Stimulated activated CD4-positive, alpha-beta T cell treated with anti-CD3 and anti-CD28 coated beads, Interleukin-1b, Interleukin-23, amount 100 ng/mL, for 24 hours (primary cell): ENCODE results near the gene PELI2.

Experiments
- DNase-seq, 4 experiments: peaks; one replicate each; pipeline ENCODE4 v3.0.0-alpha.2; 2020; ENCODE audit warnings: low read depth in 4 of 4, low spot score in 1 of 4

PELI2 gene

DNA sequence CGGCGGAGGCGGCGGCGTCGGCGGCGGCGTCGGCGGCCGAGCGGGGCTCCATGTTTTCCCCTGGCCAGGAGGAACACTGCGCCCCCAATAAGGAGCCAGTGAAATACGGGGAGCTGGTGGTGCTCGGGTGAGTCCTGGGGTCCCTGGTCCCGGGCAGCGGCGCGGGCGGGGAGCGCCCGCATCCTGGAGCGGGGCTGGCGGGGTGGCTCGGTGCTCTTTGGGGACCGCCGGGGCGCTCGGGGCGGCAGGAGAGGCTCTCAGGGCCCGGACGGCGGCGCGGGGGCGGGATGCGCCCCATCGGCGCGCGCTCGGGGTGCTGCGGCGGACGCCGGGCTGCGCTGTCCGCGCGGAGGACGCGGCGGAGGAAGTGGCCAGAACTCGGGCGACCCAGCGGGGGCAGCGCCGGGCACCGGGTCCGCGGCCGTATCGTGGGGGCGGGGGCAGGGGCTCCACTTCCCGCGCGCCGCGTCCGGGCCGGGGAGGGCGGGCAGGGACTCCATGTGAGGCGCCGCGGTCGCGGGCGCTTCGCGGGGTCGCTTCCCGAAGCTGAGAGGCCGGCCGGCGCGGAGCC, 485 bp downstream of the PELI2 start:
- peak in 1 of 4 experiments; percentile 19 for DNase-seq

GRCh38 chr14:56119201-56119981, 1.2 kb downstream of the PELI2 start:
- DNase-seq: peak in 2 of 4 experiments; percentile 9 to 12

DNA sequence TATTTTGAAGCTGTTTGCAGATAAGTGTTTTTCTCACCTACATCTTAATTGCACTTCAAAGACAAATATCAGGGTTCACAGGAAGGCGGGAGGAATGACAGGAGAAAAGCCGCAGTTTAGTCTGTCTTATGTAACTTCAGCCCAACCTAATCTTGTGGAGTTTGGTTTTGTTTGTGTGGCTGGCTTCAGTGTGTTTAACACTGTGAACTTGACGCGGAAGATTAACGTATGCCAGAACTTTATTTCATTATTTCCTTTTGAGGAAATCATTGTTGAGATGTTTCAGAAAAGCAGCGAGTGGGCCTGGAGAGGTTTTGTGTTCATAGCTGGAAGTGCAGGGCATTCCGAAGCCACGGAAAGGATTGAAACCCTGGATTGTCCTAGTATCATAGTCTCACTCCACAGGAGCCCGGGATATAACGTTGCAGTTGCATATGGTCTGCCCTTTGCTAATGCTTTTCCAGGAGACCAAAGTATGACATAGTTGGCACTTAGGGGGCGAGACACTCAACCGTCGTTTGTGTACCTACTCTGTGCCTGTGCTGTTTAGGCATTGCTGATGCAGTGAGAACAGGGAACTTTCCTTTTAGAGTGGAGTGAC, 2.0 kb downstream of the PELI2 start:
- DNase-seq: no peak

- no peak for DNase-seq
Measured at GRCh38 chr14:56121816-56122215, 3.6 kb downstream of the PELI2 start.

GRCh38 chr14:56122301-56122700, 4.1 kb downstream of the PELI2 start:
- no peak for DNase-seq

- no peak for DNase-seq
Measured at GRCh38 chr14:56124327-56124726, 6.1 kb downstream of the PELI2 start.

DNA sequence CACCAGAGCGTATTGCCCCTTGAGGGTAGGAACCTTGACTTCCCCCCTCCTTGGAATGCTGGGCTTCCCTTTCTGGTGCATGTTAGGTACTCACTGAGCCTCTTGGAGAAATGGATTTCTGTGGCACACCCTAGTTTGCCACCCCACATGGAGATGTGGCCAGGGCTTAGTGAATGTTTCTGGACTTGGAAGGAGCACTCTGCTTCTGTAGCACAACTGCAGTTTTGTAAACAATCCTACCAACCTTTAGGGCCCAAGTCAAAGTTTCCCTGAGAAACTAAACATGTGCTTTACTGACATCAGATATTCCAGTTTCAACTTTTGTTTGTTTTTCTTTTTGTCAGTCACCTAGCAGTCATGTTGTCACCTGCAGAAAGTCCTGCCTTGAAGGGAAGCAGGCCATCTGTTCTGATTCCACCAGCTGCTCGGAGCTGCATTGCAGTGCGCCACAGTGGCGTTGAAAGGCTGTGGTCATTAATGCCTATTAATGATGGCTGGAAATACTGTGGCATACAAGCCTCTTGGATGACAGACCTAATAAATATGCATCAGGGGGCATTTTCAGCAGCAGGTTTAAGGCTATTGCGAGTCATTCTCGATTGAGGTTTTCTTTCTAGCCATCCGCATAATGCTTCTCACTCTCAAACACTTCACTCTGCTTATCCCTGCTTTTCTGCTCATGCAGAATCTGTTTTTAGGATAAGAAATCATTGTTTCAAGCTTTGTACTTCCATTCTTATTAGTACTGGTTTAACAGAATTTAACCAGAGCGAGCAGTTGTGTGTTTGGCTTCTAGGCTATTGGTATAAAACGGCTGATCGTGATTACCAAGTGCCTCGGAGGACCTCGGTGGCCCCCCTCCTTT, 7.8 kb downstream of the PELI2 start:
- no peak for DNase-seq

DNA sequence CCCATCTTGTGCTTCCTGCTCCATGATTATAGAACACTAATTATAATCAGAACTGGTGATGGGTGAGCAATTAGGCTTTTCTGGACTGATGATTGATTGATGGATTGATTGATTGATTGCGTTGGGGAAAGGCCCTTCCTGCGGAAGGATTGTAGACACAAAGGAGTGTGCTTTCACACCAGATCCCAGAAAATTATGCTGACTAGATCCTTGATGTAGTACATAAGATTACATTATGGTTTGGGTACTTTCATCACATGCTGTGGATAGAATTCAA, 8.4 kb downstream of the PELI2 start:
- DNase-seq: no peak

- no peak for DNase-seq
Measured at GRCh38 chr14:56127156-56127555, 8.9 kb downstream of the PELI2 start.

DNA sequence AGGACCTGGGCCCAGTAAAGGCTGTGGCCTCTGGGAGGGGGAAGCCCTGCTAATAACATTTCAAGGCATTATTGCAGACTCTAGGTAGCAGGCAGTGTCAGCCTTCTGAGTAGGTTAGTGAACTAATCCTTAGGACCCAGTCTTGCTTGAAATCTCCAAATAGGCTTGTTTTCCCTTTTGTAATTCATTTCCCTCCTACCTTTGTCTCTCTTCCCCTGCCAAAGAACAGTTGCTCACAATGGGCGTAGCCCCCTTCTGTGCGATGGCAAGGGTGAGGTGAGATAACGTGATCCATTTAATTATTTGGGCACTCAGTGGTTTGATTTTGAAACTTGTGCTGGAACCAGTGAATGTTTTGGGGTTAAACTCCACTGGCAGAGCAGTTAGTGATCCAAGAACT, 10.9 kb downstream of the PELI2 start:
- no peak for DNase-seq

GRCh38 chr14:56129933-56130332, 11.7 kb downstream of the PELI2 start:
- no peak for DNase-seq

DNA sequence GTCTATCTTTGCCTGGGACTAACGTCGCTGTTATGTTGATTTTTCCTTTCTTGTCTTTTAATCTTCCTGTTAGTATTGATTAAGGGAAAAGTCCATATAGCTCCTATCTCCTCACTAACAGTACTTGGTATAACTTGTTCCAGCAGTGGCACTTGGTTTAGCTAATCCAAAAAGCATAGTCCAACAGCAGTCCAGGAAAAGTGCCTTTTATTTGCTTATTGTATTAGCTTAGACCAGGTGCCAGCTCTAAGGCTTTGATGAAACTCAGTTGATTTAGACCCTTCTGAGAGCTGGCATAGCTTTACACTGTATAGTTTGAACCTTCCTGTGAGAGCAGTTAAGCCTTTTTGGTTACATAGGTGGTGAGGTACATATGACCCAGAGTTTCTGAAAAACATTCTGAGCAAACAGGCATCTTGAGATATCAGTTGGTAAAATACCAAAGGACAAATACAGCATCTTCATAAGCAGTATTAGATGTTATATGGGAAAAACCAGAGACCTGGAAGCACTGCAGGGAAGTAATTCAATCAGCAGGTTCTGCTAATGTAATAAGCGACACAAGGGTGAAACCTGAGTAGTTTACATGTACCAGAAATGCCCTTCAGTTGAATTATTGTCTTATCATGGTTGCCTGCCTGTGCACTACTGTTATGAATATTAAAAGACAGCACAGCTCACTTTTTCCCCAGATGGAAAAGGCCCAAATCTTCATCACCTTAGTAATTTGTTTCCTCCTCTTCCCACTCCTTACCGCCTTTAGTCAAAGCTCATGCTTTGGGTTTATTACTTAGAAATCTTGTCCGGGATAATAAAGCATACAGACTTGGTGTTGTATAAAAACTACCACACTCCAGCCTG, 13.0 kb downstream of the PELI2 start:
- no peak for DNase-seq

- no peak for DNase-seq
Measured at GRCh38 chr14:56131865-56132833, 13.9 kb downstream of the PELI2 start.

DNA sequence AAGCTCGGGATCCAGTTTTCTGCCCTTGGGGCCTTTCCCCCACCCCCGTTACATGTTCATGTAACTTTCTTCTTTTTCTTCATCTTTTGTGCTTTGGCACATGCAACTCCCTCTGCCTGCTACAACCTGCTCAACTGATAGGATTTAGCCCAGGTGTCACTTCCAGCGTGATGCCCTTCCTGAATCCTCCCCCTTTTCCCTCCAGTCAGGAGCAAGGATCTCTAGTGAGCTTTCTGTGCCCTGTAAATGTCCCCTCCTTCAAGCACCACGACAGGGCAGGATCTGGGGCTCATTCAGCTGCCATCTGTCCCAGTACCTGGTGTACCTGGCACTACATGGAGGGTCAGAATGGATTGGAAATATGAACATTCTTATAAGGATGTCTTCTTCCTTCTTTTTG, 15.3 kb downstream of the PELI2 start:
- no peak for DNase-seq

- no peak for DNase-seq
Measured at GRCh38 chr14:56135001-56135400, 16.8 kb downstream of the PELI2 start.

- no peak for DNase-seq
Measured at GRCh38 chr14:56135668-56136067, 17.5 kb downstream of the PELI2 start.

DNA sequence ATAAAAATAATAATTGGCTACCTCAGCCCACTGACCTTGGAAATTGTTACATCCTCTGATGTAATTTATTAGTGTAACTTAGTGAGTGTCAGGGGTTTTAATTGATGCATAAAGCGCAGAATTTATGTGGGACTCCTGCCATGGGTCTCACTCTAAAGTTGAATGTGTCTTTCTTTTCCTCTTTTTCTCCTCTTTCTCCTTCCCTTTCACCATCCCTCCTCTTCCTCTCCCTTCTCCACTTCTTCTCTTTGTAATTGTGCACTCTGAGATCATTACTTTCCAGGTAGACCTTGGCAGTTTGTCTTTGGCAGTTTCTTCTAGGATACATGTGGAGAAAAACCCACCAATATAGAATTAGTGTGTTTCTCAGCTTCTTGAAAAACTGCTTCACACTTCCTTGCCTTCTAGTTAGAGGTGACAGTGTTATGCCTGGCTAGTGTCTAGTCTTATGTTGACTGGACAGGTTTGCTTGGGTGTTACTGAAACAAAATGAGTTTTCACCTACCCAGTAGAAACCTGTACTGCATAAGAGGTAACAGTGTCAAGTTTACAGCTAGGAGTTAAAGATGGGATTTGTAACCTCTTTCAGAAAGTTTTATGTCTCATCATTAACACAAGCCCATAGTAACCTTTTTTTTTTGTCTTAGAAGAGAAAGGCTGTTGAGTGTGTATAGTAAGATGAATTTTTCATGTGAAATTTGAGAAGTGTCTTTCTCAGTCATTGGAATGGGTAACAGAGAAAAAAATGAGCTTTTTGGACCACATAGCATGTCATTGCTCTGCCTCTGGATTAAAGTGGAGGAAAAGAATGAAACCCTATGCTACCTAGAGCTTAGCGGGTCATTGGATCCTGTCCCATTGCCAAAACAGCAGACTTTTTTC, 18.6 kb downstream of the PELI2 start:
- no peak for DNase-seq

DNA sequence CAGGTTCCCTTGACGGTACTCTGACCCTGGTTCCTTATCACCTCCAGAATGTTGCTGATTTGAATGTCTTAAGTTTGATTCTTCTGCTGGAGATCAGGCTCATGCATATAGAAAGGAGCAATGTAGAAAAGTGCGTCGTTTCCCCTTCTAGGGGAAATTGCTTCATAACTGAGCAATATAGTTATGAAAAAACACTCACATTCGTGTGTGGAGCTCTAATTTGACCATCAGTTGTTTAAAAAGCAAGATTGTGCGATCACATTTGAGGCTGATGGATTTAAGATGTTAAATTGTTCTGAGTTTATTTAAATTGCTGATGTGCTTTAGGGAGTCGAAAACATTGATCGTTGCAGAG, 19.2 kb downstream of the PELI2 start:
- no peak for DNase-seq

GRCh38 chr14:56137849-56138248, 19.6 kb downstream of the PELI2 start:
- no peak for DNase-seq
